GM18909 (cell line): ENCODE data around the gene CCL4.
"Not testable (repeated sequence)": the region's sequence is repeated elsewhere in the genome, so short reads cannot be mapped to it uniquely, and the experiment has no call there.

Experiments
- ATAC-seq: cut with Tn5 transposase; IDR thresholded peaks from one replicate; pipeline ENCODE4 v1.9.1; 2021; ENCODE audit warnings: mild to moderate bottlenecking; ENCODE audit not compliant: unreplicated experiment, poor library complexity

Gene CCL4

GRCh38 chr17:36114971-36115648 lies 11.5 kb downstream of the CCL4 start:
- not testable (repeated sequence) for ATAC-seq

GRCh38 chr17:36115649-36115977 lies 12.0 kb downstream of the CCL4 start:
- ATAC-seq = not testable (repeated sequence)

- ATAC-seq = no peak
These were observed 14.1 kb downstream of the CCL4 start for GRCh38 chr17:36117505-36118382.

- ATAC-seq = no peak
These were observed 15.1 kb downstream of the CCL4 start for GRCh38 chr17:36118477-36119353.

- no peak for ATAC-seq
These were observed 16.6 kb downstream of the CCL4 start for GRCh38 chr17:36120221-36120620.

GRCh38 chr17:36121099-36121498 lies 17.5 kb downstream of the CCL4 start:
- not testable (repeated sequence) for ATAC-seq

- ATAC-seq = no peak
These were observed 19.8 kb downstream of the CCL4 start for GRCh38 chr17:36123431-36123830.

- no peak for ATAC-seq
These were observed 21.5 kb downstream of the CCL4 start for GRCh38 chr17:36124879-36125824.

- ATAC-seq = peak; percentile 61
These were observed 23.7 kb downstream of the CCL4 start for GRCh38 chr17:36127199-36127893.

- ATAC-seq = no peak
These were observed 24.3 kb downstream of the CCL4 start for GRCh38 chr17:36127911-36128310.

- no peak for ATAC-seq
These were observed 24.9 kb downstream of the CCL4 start for GRCh38 chr17:36128411-36128978.

- no peak for ATAC-seq
These were observed 26.0 kb downstream of the CCL4 start for GRCh38 chr17:36129616-36130015.

GRCh38 chr17:36130346-36130745 lies 26.7 kb downstream of the CCL4 start:
- no peak for ATAC-seq

- no peak for ATAC-seq
These were observed 27.8 kb downstream of the CCL4 start for GRCh38 chr17:36131421-36131820.

- ATAC-seq = no peak
These were observed 28.3 kb downstream of the CCL4 start for GRCh38 chr17:36131931-36132330.

GRCh38 chr17:36132421-36132831 lies 28.8 kb downstream of the CCL4 start:
- ATAC-seq = no peak

GRCh38 chr17:36133602-36134236 lies 30.1 kb downstream of the CCL4 start:
- ATAC-seq = no peak

- no peak for ATAC-seq
These were observed 31.8 kb downstream of the CCL4 start for GRCh38 chr17:36135465-36135864.
